SK-N-SH (cell line): Measurements from ENCODE around the gene POLD3. TPM values are rescaled to one million over a fixed set of nuclear protein-coding genes. Genes with fewer than 3 reads are reported as not detected.

Experiments used
- CTCF ChIA-PET: fragments of 300-600, 350-600 bp; formaldehyde crosslinking; extraction: SDS; loops from one replicate; lab custom pipeline; 2021; lab: Yijun Ruan, JAX
- POLR2A ChIA-PET: fragments of 350-600 bp; sonication (Branson Sonifier 250); formaldehyde crosslinking; extraction: SDS; loops from one replicate; lab custom pipeline; 2020; ENCODE audit warnings: antibody characterized with exemption, inconsistent platforms; lab: Yijun Ruan, JAX
- DNase-seq: peaks from one replicate; pipeline ENCODE4 v3.0.0; 2012
- H2AFZ ChIP-seq: fragments of 200-600 bp; sonication (generic); 2 replicates; pipeline ENCODE4 v1.8.1; 2016; ENCODE audit warnings: antibody characterized with exemption, mild to moderate bottlenecking, low read depth
- H3F3A ChIP-seq: fragments of 200-600 bp; sonication (generic); replicated peaks from 2 replicates; pipeline ENCODE3; 2016; ENCODE audit warnings: antibody characterized with exemption, mild to moderate bottlenecking; ENCODE audit not compliant: insufficient read depth
- H3K27ac ChIP-seq, 2 experiments: fragments of 200-500 bp in 1 of 2; fragments of 200-600 bp in 1 of 2; sonication (Bioruptor generic) in 1 of 2; sonication (generic), shearing (Covaris generic) in 1 of 2; 2 replicates each; pipeline versions ENCODE4 v1.5.1 to v1.6.1; 2014 to 2016; ENCODE audit warnings: low read depth in 2 of 2, inconsistent platforms in 1 of 2, low read length in 1 of 2, mild to moderate bottlenecking in 1 of 2, mixed read lengths in 1 of 2
- H3K27me3 ChIP-seq: fragments of 200-600 bp; sonication (generic), shearing (Covaris generic); 2 replicates; pipeline ENCODE4 v1.6.1; 2016; ENCODE audit warnings: mixed run types; ENCODE audit not compliant: insufficient read depth
- H3K36me3 ChIP-seq, 2 experiments: fragments of 200-500 bp in 1 of 2; fragments of 200-600 bp in 1 of 2; sonication (Bioruptor generic) in 1 of 2; sonication (generic) in 1 of 2; replicated peaks in 1 of 2; 2 replicates each; pipeline versions ENCODE3 to v1.5.1; 2014 to 2016; ENCODE audit warnings: low read length in 1 of 2, mild to moderate bottlenecking in 1 of 2; ENCODE audit not compliant: insufficient read depth in 2 of 2, control insufficient read depth in 1 of 2
- H3K4me1 ChIP-seq, 2 experiments: fragments of 200-500 bp in 1 of 2; fragments of 200-600 bp in 1 of 2; sonication (Bioruptor generic) in 1 of 2; sonication (generic), shearing (Covaris generic) in 1 of 2; 2 replicates each; pipeline versions ENCODE4 v1.5.1 to v1.6.1; 2014 to 2016; ENCODE audit warnings: low read depth in 1 of 2, low read length in 1 of 2, mixed run types in 1 of 2; ENCODE audit not compliant: insufficient read depth in 2 of 2, control insufficient read depth in 1 of 2
- H3K4me2 ChIP-seq: fragments of 200-600 bp; sonication (generic), shearing (Covaris generic); 2 replicates; pipeline ENCODE4 v1.6.1; 2017; ENCODE audit warnings: mixed run types
- H3K4me3 ChIP-seq, 2 experiments: fragments of 200-500 bp in 1 of 2; fragments of 200-600 bp in 1 of 2; sonication (Bioruptor generic) in 1 of 2; sonication (generic), shearing (Covaris generic) in 1 of 2; 2 replicates each; pipeline versions ENCODE4 v1.5.1 to v1.8.1; 2014 to 2016; ENCODE audit warnings: low read depth in 2 of 2, inconsistent platforms in 1 of 2, low read length in 1 of 2, mild to moderate bottlenecking in 1 of 2, mixed read lengths in 1 of 2, moderate library complexity in 1 of 2
- H3K79me2 ChIP-seq: fragments of 200-600 bp; sonication (generic); 2 replicates; pipeline ENCODE4 v1.8.1; 2017; ENCODE audit warnings: mild to moderate bottlenecking; ENCODE audit not compliant: insufficient read depth
- H3K9ac ChIP-seq: fragments of 200-600 bp; sonication (generic); 2 replicates; pipeline ENCODE4 v1.6.1; 2017; ENCODE audit warnings: mixed run types
- H3K9me2 ChIP-seq: fragments of 200-600 bp; sonication (generic); 2 replicates; pipeline ENCODE4 v1.6.1; 2017; ENCODE audit warnings: mixed run types
- H3K9me3 ChIP-seq: fragments of 200-600 bp; sonication (generic); 2 replicates; pipeline ENCODE4 v1.6.1; 2017; ENCODE audit warnings: mixed run types, mild to moderate bottlenecking, moderate library complexity
- H4K20me1 ChIP-seq: fragments of 200-600 bp; sonication (generic); 2 replicates; pipeline ENCODE4 v1.6.1; 2017; ENCODE audit warnings: mild to moderate bottlenecking, mixed run types; ENCODE audit not compliant: insufficient read depth
- EP300 ChIP-seq, 2 experiments: IDR thresholded peaks; 2 replicates each; pipeline versions ENCODE4 v1.4.0 to v1.6.1; 2012; ENCODE audit warnings: borderline replicate concordance in 1 of 2, low read depth in 1 of 2, low read length in 1 of 2
- FOSL2 ChIP-seq: IDR thresholded peaks from 2 replicates; pipeline ENCODE4 v1.4.0; 2012; ENCODE audit warnings: low read depth, mild to moderate bottlenecking, moderate library complexity, borderline replicate concordance
- FOXM1 ChIP-seq: IDR thresholded peaks from 2 replicates; pipeline ENCODE4 v1.4.0; 2012; ENCODE audit warnings: low read depth, mild to moderate bottlenecking
- GABPA ChIP-seq: IDR thresholded peaks from 2 replicates; pipeline ENCODE4 v1.4.0; 2012; ENCODE audit warnings: low read depth, mild to moderate bottlenecking
- GATA2 ChIP-seq: sonication (generic); formaldehyde crosslinking; IDR thresholded peaks from 2 replicates; pipeline ENCODE4 v1.5.0; 2020; ENCODE audit warnings: mild to moderate bottlenecking, missing genetic modification reagents
- JUND ChIP-seq: IDR thresholded peaks from 2 replicates; pipeline ENCODE4 v1.4.0; 2012
- MEF2A ChIP-seq: IDR thresholded peaks from 2 replicates; pipeline ENCODE4 v1.4.0; 2012; ENCODE audit warnings: low read depth, borderline replicate concordance
- MXI1 ChIP-seq: IDR thresholded peaks from 2 replicates; pipeline ENCODE4 v1.6.1; 2012; ENCODE audit warnings: mild to moderate bottlenecking, low read depth, low read length, improper control_type of control experiment
- NFIC ChIP-seq: IDR thresholded peaks from 2 replicates; pipeline ENCODE4 v1.4.0; 2012; ENCODE audit warnings: borderline replicate concordance
- POLR2AphosphoS5 ChIP-seq: IDR thresholded peaks from 2 replicates; pipeline ENCODE4 v1.6.1; 2012; ENCODE audit warnings: low read depth, low read length
- RCOR1 ChIP-seq: fragments of 150-350 bp; IDR thresholded peaks from 2 replicates; pipeline ENCODE4 v1.6.1; 2017; ENCODE audit warnings: antibody characterized with exemption, low read length
- RFX5 ChIP-seq: IDR thresholded peaks from 2 replicates; pipeline ENCODE4 v1.6.1; 2012; ENCODE audit warnings: mild to moderate bottlenecking, improper control_type of control experiment, low read length
- RXRA ChIP-seq: IDR thresholded peaks from 2 replicates; pipeline ENCODE4 v1.4.0; 2012; ENCODE audit warnings: low read depth, mild to moderate bottlenecking, borderline replicate concordance
- SIN3A ChIP-seq: IDR thresholded peaks from 2 replicates; pipeline ENCODE4 v1.6.1; 2012; ENCODE audit warnings: low read depth, mild to moderate bottlenecking, low read length, moderate library complexity, borderline replicate concordance
- SMC3 ChIP-seq: IDR thresholded peaks from 2 replicates; pipeline ENCODE4 v1.6.1; 2012; ENCODE audit warnings: low read depth, low read length, improper control_type of control experiment
- TAF1 ChIP-seq: IDR thresholded peaks from 2 replicates; pipeline ENCODE4 v1.6.1; 2012; ENCODE audit warnings: low read depth, mild to moderate bottlenecking, low read length, moderate library complexity, borderline replicate concordance
- TCF12 ChIP-seq: IDR thresholded peaks from 2 replicates; pipeline ENCODE4 v1.4.0; 2012
- TEAD4 ChIP-seq: IDR thresholded peaks from 2 replicates; pipeline ENCODE4 v1.4.0; 2012; ENCODE audit warnings: mild to moderate bottlenecking, borderline replicate concordance; ENCODE audit not compliant: insufficient read depth
- WGBS: methylation state at CpG from one replicate; pipeline ENCODE4 v1.1.6; 2017; ENCODE audit warnings: low lambda C conversion rate; 5-methylcytosine and 5-hydroxymethylcytosine counted together
- polyA plus RNA-seq, 3 experiments: library from polyadenylated mRNA; depleted of rRNA; stranded (reverse); fragments of >200 nt; gene quantifications; 2 replicates each; pipeline ENCODE4 v1.2.3, GENCODE V29; 2012
- TF ChIP-seq, protein P1 (sequence below): IDR thresholded peaks from 2 replicates; pipeline ENCODE4; 2012
- TF ChIP-seq, protein P2 (sequence below): fragments of 200-600 bp; sonication (generic); IDR thresholded peaks from 2 replicates; pipeline ENCODE4 v1.6.1; 2017; ENCODE audit warnings: antibody characterized with exemption, mild to moderate bottlenecking, moderate library complexity
- TF ChIP-seq, protein P3 (sequence below): fragments of 150-350 bp; IDR thresholded peaks from 2 replicates; pipeline ENCODE4 v1.6.1; 2017; ENCODE audit warnings: antibody characterized with exemption, low read length, low read depth, borderline replicate concordance

POLD3 gene
- polyA plus RNA-seq, 1 of the 3 experiments (the other 2 are of a cell fraction), result 7.9 TPM

DNA sequence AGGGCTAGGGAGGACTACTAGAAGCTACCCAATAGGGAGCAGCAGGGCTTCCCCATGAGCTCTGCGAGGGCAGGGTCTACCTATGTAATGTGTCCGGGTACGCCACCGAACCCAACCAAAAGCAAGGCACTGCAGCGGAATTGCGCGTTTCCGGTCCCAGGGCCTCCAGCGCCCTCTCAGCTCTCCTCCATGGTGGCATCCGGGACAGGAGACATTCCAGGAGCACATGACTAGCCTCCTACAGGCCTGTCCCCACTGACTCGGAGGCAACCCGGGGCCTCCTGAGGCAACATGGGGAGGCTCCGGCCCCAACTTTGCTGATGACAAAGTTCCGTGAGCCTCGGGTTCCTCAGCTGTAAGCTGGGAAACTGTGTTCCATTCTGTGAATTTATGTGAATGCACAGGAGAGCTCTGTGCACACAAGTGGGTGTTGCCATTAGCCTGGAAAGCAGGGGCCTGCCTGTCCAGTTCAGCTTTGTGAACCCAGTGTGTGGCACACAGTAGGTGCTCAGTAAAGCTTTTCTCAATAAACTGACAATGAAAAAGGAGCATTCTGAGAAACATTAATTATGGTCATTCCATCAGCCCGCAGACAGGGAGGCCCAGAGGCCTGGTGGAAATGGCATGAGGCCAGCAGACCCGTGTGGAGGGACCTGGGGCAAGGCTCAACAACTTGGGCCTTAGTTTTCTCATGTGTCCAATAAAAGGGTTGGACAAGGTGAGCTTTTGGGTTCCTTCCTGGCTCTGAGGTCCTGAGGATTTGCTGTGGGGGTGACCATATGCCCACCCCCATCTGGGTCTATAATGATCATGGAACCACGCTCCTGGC is 88.5 kb downstream of the POLD3 start:
- TF ChIP-seq GABPA (no peak), SIN3A (no peak), TEAD4 (no peak), FOSL2 (no peak), POLR2AphosphoS5 (no peak), FOXM1 (no peak)
- TF ChIP-seq, protein P1, sequence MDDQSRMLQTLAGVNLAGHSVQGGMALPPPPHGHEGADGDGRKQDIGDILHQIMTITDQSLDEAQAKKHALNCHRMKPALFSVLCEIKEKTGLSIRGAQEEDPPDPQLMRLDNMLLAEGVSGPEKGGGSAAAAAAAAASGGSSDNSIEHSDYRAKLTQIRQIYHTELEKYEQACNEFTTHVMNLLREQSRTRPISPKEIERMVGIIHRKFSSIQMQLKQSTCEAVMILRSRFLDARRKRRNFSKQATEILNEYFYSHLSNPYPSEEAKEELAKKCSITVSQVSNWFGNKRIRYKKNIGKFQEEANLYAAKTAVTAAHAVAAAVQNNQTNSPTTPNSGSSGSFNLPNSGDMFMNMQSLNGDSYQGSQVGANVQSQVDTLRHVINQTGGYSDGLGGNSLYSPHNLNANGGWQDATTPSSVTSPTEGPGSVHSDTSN, result no peak
- H3K4me2 ChIP-seq, result no peak overlapping the region
- H3K27ac ChIP-seq, result no peak overlapping the region
- peaks cover 0 to 5% of the 10 kb centered on the region in 2 experiments; a peak in 1 of 4 replicates for H3K4me1 ChIP-seq
- 87% methylated on average over 14 of the region's 18 CpGs for WGBS
- H3K4me3 ChIP-seq, result no peak overlapping the region
- no peak overlapping the region for H2AFZ ChIP-seq
- no peaks in the 10 kb centered on the region for H3K27me3 ChIP-seq
- H3K9ac ChIP-seq, result no peak overlapping the region
- ChIA-PET POLR2A (no interaction called here), CTCF (interaction anchor here (1.3 to 7.8 kb wide), 2 partner anchors 21 to 45 kb away, joined by 4 to 58 read pairs; no protein-coding TSS in a partner anchor)
- H3K9me2 ChIP-seq, result no peaks in the 10 kb centered on the region
- H4K20me1 ChIP-seq, result no peaks in the 10 kb centered on the region
- no peaks in the 10 kb centered on the region for H3K9me3 ChIP-seq
- H3F3A ChIP-seq, result no peaks in the 10 kb centered on the region
- H3K79me2 ChIP-seq, result no peaks in the 10 kb centered on the region
- no peaks in the 10 kb centered on the region for H3K36me3 ChIP-seq
- no peak for DNase-seq

DNA sequence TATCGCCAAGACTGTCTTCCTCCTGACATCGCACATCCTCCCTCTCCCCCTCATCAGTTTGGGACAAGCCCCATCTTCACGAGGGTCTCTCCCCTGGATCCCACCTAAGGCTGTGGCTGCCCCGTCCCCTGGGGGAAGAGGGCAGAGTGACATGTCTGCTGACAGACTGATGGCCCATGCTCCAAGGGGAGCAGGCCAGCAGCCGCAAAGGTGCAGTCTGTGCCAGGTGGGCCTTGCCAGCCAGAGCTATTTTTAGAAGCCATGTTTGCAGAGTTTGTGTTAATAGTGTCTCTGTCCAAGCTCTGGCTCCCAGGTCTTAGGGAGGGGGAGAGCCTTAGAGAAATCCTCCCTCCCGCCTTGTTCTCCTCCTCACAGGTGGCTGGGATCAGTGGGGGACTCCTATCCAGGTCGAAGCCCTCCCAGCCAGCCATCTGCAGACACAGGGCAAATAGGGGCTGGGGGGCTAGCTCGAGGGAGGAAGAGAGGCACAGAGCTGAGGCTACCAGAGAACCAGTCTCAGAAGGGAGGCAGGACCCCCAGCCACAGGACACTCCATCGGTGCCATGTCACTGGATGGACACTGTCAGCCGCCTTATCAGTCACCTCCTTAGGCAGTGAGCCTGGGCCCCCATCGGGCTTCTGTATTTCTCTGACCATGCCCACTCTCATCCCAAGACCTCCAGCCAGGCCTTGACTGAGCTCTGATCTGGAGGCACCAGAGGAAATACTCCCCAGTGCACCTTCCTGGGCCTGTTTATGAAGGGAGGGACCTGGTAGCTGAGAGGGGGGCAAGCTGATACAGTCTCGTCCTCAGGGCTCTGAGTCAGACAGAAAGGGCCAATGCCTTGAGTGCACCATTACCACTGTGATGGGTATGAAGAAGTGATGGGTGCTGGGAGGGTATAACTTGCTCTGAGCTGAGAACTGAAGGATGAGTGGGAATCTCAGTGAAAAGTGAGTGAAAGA is 89.6 kb downstream of the POLD3 start:
- ChIA-PET CTCF (interaction anchor here (0.9 to 7.8 kb wide), 7 partner anchors 10 to 74 kb away, joined by 3 to 58 read pairs (median 9); no protein-coding TSS in a partner anchor), POLR2A (no interaction called here)
- H4K20me1 ChIP-seq, result no peaks in the 10 kb centered on the region
- no peak overlapping the region for H3K27ac ChIP-seq
- H3K27me3 ChIP-seq, result no peaks in the 10 kb centered on the region
- peaks cover 0 to 5% of the 10 kb centered on the region in 2 experiments; a peak in 1 of 4 replicates for H3K4me1 ChIP-seq
- no peak for DNase-seq
- WGBS, result 81% methylated on average over 8 of the region's 12 CpGs
- H3K9me2 ChIP-seq, result no peaks in the 10 kb centered on the region
- H3K4me2 ChIP-seq, result no peak overlapping the region
- no peaks in the 10 kb centered on the region for H3K36me3 ChIP-seq
- no peaks in the 10 kb centered on the region for H3K79me2 ChIP-seq
- no peak overlapping the region for H3K4me3 ChIP-seq
- H3F3A ChIP-seq, result no peaks in the 10 kb centered on the region
- no peak overlapping the region for H2AFZ ChIP-seq
- no peaks in the 10 kb centered on the region for H3K9me3 ChIP-seq
- TF ChIP-seq, protein P2, sequence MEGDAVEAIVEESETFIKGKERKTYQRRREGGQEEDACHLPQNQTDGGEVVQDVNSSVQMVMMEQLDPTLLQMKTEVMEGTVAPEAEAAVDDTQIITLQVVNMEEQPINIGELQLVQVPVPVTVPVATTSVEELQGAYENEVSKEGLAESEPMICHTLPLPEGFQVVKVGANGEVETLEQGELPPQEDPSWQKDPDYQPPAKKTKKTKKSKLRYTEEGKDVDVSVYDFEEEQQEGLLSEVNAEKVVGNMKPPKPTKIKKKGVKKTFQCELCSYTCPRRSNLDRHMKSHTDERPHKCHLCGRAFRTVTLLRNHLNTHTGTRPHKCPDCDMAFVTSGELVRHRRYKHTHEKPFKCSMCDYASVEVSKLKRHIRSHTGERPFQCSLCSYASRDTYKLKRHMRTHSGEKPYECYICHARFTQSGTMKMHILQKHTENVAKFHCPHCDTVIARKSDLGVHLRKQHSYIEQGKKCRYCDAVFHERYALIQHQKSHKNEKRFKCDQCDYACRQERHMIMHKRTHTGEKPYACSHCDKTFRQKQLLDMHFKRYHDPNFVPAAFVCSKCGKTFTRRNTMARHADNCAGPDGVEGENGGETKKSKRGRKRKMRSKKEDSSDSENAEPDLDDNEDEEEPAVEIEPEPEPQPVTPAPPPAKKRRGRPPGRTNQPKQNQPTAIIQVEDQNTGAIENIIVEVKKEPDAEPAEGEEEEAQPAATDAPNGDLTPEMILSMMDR, result no peak
- no peak for TF ChIP-seq RFX5
- TF ChIP-seq JUND, result no peak
- TF ChIP-seq, protein P3, sequence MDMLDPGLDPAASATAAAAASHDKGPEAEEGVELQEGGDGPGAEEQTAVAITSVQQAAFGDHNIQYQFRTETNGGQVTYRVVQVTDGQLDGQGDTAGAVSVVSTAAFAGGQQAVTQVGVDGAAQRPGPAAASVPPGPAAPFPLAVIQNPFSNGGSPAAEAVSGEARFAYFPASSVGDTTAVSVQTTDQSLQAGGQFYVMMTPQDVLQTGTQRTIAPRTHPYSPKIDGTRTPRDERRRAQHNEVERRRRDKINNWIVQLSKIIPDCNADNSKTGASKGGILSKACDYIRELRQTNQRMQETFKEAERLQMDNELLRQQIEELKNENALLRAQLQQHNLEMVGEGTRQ, result no peak
- no peak for TF ChIP-seq NFIC
- TF ChIP-seq FOSL2, result no peak
- TF ChIP-seq RXRA, result no peak
- no peak for TF ChIP-seq MXI1
- TF ChIP-seq MEF2A, result no peak
- no peak for TF ChIP-seq GATA2 (CRISPR knock-in tag)
- TF ChIP-seq TAF1, result no peak
- no peak for TF ChIP-seq RCOR1
- no peak for TF ChIP-seq EP300 (IDR thresholded peaks at IDR 0.05; ENCODE audit: borderline replicate concordance in 1 of 2, low read depth in 1 of 2, low read length in 1 of 2)
- no peak for TF ChIP-seq TCF12
- no peak for TF ChIP-seq SMC3
- no peak overlapping the region for H3K9ac ChIP-seq
